HG02623 (cell line): ENCODE data around the gene CDC42BPB.
A peak's percentile ranks its signal among the peaks of the same experiment; 100 is the strongest.

ENCODE experiments used
- ATAC-seq: cut with Tn5 transposase; IDR thresholded peaks from one replicate; pipeline ENCODE4 v1.9.1; 2021; ENCODE audit warnings: moderate library complexity; ENCODE audit not compliant: unreplicated experiment

The CDC42BPB gene

GRCh38 chr14:102949062-102949800 lies 108.1 kb downstream of the CDC42BPB start:
- peak; percentile 45 for ATAC-seq

GRCh38 chr14:102948698-102949061 lies 108.7 kb downstream of the CDC42BPB start:
- no peak for ATAC-seq

GRCh38 chr14:102947321-102948103 lies 109.8 kb downstream of the CDC42BPB start:
- ATAC-seq, result no peak

- ATAC-seq, result no peak
These were observed 111.8 kb downstream of the CDC42BPB start for GRCh38 chr14:102945346-102946130.

- ATAC-seq, result no peak
These were observed 112.7 kb downstream of the CDC42BPB start for GRCh38 chr14:102944448-102945330.

- ATAC-seq, result no peak
These were observed 113.4 kb downstream of the CDC42BPB start for GRCh38 chr14:102943979-102944378.

- ATAC-seq, result no peak
These were observed 113.9 kb downstream of the CDC42BPB start for GRCh38 chr14:102943454-102943853.

- ATAC-seq, result no peak
These were observed 115.3 kb downstream of the CDC42BPB start for GRCh38 chr14:102942069-102942468.

GRCh38 chr14:102941419-102942011 lies 115.8 kb downstream of the CDC42BPB start:
- ATAC-seq, result no peak

GRCh38 chr14:102940729-102941362 lies 116.5 kb downstream of the CDC42BPB start:
- no peak for ATAC-seq

- ATAC-seq, result no peak
These were observed 117.4 kb downstream of the CDC42BPB start for GRCh38 chr14:102939820-102940561.

GRCh38 chr14:102939329-102939728 lies 118.0 kb downstream of the CDC42BPB start:
- no peak for ATAC-seq

GRCh38 chr14:102938191-102938590 lies 119.2 kb downstream of the CDC42BPB start:
- ATAC-seq, result no peak

- no peak for ATAC-seq
These were observed 119.8 kb downstream of the CDC42BPB start for GRCh38 chr14:102937331-102938175.

GRCh38 chr14:102935756-102936155 lies 121.6 kb downstream of the CDC42BPB start:
- no peak for ATAC-seq

GRCh38 chr14:102933618-102934231 lies 123.6 kb downstream of the CDC42BPB start:
- ATAC-seq, result no peak

GRCh38 chr14:102932484-102933248 lies 124.7 kb downstream of the CDC42BPB start:
- ATAC-seq, result no peak
